GM12865 (cell line): ENCODE data around the gene GRIN1.

Experiments
- DNase-seq: peaks from one replicate; pipeline ENCODE4 v3.0.0; 2010; ENCODE audit warnings: low read depth
- H3K4me3 ChIP-seq: 2 replicates; pipeline ENCODE4 v1.5.1; 2011; ENCODE audit warnings: mild to moderate bottlenecking, low read depth, low read length, control low read depth
- TF ChIP-seq, protein P1 (sequence below): IDR thresholded peaks from 2 replicates; pipeline ENCODE4 v1.5.1; 2011; ENCODE audit warnings: low read length, control low read depth, low read depth, inconsistent platforms; ENCODE audit not compliant: insufficient read depth; ENCODE audit errors: missing control alignments

Gene GRIN1

DNA sequence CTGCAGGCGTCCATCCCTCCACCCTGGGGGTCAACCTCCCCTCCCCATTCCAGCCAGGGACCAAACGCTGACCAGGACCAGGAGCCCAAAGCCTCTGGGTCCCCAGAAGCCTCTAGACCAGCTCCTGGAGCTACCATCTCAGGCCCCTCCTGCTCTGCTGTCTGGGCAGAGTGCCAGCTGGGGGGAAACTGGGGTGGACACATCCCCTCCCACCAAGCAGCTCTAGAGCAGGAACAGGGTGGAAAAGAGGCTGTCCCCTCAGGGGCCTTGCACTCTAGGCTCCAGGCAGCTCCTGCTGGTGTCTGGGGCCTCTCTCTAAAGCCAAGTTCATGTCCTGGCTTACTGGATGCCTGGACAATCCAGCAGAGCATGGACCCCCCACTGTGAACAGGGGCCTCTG, 53.9 kb downstream of the GRIN1 start:
- TF ChIP-seq, protein P1, sequence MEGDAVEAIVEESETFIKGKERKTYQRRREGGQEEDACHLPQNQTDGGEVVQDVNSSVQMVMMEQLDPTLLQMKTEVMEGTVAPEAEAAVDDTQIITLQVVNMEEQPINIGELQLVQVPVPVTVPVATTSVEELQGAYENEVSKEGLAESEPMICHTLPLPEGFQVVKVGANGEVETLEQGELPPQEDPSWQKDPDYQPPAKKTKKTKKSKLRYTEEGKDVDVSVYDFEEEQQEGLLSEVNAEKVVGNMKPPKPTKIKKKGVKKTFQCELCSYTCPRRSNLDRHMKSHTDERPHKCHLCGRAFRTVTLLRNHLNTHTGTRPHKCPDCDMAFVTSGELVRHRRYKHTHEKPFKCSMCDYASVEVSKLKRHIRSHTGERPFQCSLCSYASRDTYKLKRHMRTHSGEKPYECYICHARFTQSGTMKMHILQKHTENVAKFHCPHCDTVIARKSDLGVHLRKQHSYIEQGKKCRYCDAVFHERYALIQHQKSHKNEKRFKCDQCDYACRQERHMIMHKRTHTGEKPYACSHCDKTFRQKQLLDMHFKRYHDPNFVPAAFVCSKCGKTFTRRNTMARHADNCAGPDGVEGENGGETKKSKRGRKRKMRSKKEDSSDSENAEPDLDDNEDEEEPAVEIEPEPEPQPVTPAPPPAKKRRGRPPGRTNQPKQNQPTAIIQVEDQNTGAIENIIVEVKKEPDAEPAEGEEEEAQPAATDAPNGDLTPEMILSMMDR: no peak
- no peak overlapping the region for H3K4me3 ChIP-seq
- DNase-seq: no peak

DNA sequence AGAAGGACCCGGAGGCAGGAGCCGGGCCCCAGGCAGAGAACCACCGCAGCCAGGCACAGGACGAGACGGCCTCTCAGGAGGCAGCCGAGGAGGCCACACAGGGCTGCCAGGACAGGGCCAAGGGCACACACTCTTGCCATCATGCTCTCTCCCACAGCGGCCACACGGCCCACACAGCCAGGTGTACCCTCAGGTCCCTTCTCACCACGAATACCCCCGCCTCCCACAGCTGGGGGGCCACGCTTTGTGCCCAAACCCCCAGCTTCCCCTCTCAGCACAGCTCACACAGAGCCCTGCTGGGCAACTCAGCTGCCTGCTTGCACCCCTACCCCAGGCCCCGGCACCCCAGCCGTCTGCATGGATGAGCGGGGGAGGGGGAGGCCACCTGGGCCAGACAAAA, 54.8 kb downstream of the GRIN1 start:
- no peak for DNase-seq
- no peak overlapping the region for H3K4me3 ChIP-seq
- TF ChIP-seq, protein P1: no peak

DNA sequence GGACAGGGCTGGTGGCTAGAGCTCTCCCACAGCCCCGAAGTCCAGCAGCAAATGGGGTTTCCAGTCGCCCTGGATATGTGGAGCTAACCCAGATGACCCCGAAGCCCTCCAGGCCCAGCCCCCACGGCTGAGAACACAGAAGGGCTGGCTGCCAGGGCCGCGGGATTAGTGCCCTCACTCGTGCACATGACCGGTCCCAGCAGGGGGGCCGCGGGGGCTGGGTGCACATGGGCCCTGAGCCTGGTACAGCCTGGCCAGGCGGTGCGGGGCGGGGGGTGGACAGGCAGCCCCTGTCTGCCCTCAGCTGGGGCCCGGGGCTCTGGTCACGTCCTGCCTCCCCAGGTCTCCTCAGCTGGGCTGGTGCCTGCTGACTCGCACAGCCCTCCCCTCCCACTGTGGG, 55.4 kb downstream of the GRIN1 start:
- H3K4me3 ChIP-seq: no peak overlapping the region
- no peak for DNase-seq
- TF ChIP-seq, protein P1: no peak

DNA sequence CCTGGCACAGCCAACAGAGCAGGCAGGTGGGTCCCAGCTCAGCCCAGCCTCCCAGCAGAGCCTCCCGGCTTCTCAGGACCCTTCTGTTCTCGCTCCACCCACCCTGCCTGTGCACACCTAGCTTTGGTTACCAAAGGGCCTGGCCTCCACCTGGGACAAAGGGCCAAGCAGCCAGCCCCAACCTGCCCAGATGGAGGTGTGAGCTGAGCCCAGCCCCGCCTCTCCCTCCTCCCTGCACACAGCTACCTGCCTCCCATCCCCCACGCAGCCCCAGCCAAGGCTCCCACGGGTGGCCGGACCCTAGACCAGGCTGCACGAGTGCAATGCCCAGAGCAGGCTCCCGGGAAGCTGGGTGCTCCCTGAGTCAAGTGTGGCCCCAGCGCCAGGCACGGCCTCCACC, 56.0 kb downstream of the GRIN1 start:
- no peak for DNase-seq
- no peak overlapping the region for H3K4me3 ChIP-seq
- TF ChIP-seq, protein P1: no peak

DNA sequence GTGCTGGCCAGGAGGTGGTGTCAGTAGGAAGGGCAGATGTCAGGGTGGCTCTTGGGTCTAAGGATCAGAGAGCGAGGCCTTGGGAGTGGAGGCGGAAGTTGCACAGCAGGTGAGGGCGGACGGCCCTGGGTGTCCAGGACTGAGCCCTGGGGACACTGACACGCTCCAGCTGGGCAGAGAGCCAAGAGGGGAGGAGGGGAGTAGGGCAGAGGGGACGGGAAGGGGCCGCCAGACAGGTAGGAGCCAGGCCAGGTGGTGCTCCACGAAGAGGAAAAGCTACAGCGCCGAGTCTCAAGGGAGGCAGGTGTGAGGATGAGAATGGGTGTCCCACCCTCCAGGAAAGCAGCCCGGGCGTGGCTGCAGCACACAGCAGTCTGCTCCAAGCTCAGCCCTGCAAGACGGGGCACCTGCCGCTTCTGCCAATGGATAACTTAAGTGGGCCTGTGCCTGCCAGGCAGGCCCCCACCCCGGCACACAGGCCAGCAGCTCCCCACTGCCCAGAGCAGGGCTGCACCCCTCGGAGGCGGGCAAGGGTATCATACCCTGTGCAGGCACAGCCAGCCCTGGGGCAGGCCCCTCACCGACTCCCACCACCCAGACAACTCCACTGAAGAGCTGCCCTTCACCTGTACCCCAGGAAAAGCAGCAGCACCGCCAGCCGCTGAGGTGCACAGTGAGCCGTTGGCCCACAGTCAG, 56.7 kb downstream of the GRIN1 start:
- TF ChIP-seq, protein P1: no peak
- H3K4me3 ChIP-seq: no peak overlapping the region
- DNase-seq: no peak

DNA sequence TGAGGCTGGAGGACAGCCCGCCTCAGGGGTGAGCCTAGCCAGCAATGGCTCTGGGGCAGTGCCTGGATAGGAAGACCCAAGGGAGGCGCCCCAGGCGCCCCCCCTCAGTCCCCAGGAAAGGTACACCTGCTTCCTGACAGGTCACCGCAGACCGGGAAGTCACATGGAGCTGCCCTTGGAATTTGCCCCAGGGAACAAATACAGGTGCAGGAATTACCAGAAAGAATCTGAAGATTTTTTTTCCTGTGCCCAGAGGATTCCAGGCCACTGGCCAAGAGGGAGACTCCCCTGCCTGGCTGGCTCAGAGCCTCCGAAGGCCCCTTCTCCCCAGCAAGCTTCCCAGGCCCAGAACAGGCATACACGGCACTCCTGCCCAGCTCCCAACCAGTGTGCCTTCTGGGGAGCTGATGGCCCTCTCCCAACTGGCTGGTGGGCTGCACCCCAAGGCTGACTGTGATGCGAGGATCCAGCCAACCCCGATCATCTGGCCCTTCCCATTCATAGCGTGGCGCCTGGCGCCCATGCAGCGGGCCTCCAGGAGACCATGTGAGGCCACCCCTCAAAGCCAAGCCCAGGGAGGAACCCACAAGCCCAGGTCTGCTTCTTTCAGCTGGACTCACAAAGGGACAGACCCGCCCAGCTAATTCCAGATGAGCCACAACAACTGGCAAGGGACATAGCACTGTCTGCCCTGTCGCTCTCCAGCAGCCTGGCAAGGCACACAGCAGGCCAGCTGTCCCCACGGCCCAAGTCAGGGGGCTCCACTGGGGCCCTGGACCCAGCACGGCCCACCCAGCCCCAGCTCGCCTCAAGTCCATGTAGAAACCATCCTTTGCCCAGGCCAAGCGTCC, 59.3 kb downstream of the GRIN1 start:
- TF ChIP-seq, protein P1: no peak
- no peak overlapping the region for H3K4me3 ChIP-seq
- DNase-seq: no peak
